ENCODE measurements around the gene LAMA3.

- no peak for TF ChIP-seq CTCF (IDR thresholded peaks at IDR 0.05)
- TF ChIP-seq EP300 (IDR thresholded peaks at IDR 0.05), result no peak
- no peak for TF ChIP-seq POLR2AphosphoS5 (IDR thresholded peaks at IDR 0.05)
- no peak for TF ChIP-seq POLR2A (IDR thresholded peaks at IDR 0.05)
Measured at GRCh38 chr18:23809415-23809814, 120.2 kb downstream of the LAMA3 start.
